ENCODE results near the gene PPM1F. TPM values are rescaled to one million over a fixed set of nuclear protein-coding genes. Genes with fewer than 3 reads are reported as not detected.

The PPM1F gene
- polyA plus RNA-seq, 1 donor (not counting 4 experiments of a cell fraction or from before 2014, with no cell fraction given): 18.2 TPM

- Histone ChIP-seq H3K4me3 (ENCODE audit: control insufficient read depth in 2 of 3, extremely low read depth in 1 of 3, insufficient read depth in 2 of 3, low read depth in 1 of 3, low read length in 3 of 3) (no peak overlapping the region), H3K4me2 (ENCODE audit: control insufficient read depth, extremely low read depth, insufficient read depth, low read depth, low read length) (no peak overlapping the region), H3K9me1 (ENCODE audit: control insufficient read depth, extremely low read depth, insufficient read depth, low read length) (no peaks in the 10 kb centered on the region), H3K36me3 (ENCODE audit: control insufficient read depth in 2 of 2, extremely low read depth in 1 of 2, insufficient read depth in 2 of 2, low read length in 2 of 2) (no peaks in the 10 kb centered on the region), H2AFZ (ENCODE audit: control insufficient read depth, low read length) (no peak overlapping the region), H3K27ac (ENCODE audit: control insufficient read depth, insufficient read depth, low read length) (no peak overlapping the region), H4K20me1 (ENCODE audit: control insufficient read depth, extremely low read depth, insufficient read depth, low read length) (no peaks in the 10 kb centered on the region), H3K4me1 (ENCODE audit: control insufficient read depth, extremely low read depth, insufficient read depth, low read length) (no peaks in the 10 kb centered on the region), H3K9ac (ENCODE audit: control insufficient read depth, extremely low read depth, insufficient read depth, low read length) (no peak overlapping the region), H3K79me2 (ENCODE audit: control insufficient read depth, insufficient read depth, low read length) (no peaks in the 10 kb centered on the region), H3K27me3 (ENCODE audit: control insufficient read depth, extremely low read depth, insufficient read depth, low read length) (no peaks in the 10 kb centered on the region), H3K9me3 (ENCODE audit: control insufficient read depth, low read depth, low read length) (no peaks in the 10 kb centered on the region)
- dilution Hi-C loops (cut with MboI; ENCODE audit: extremely low pct_ligation_motif_present, low sequenced_read_pairs): no loop called here
- TF ChIP-seq CTCF (optimal IDR thresholded peaks at IDR 0.05 in 1 of 3, IDR thresholded peaks at IDR 0.05 in 1 of 3, conservative IDR thresholded peaks at IDR 0.05 in 1 of 3; ENCODE audit: extremely low read depth in 1 of 3, insufficient read depth in 2 of 3, low read length in 3 of 3) (no peak), EZH2 (IDR thresholded peaks at IDR 0.05; ENCODE audit: low read length) (no peak)
- no peak for FAIRE-seq
- no peak for DNase-seq (ENCODE audit: low read depth, low spot score)
Observed at GRCh38 chr22:21902296-21903087, 50.2 kb downstream of the PPM1F start.

GRCh38 chr22:21898354-21898896 lies 54.2 kb downstream of the PPM1F start:
- no peaks in the 10 kb centered on the region for H3K9me1 ChIP-seq (ENCODE audit: control insufficient read depth, extremely low read depth, insufficient read depth, low read length)
- no peak for DNase-seq (ENCODE audit: low read depth, low spot score)
- dilution Hi-C loops (cut with MboI; ENCODE audit: extremely low pct_ligation_motif_present, low sequenced_read_pairs): no loop called here
- H2AFZ ChIP-seq (ENCODE audit: control insufficient read depth, low read length): no peak overlapping the region
- TF ChIP-seq EZH2 (IDR thresholded peaks at IDR 0.05; ENCODE audit: low read length) (no peak), CTCF (optimal IDR thresholded peaks at IDR 0.05 in 1 of 3, IDR thresholded peaks at IDR 0.05 in 1 of 3, conservative IDR thresholded peaks at IDR 0.05 in 1 of 3; ENCODE audit: extremely low read depth in 1 of 3, insufficient read depth in 2 of 3, low read length in 3 of 3) (no peak)
- no peaks in the 10 kb centered on the region for H3K9me3 ChIP-seq (ENCODE audit: control insufficient read depth, low read depth, low read length)
- H3K4me1 ChIP-seq (ENCODE audit: control insufficient read depth, extremely low read depth, insufficient read depth, low read length): no peaks in the 10 kb centered on the region
- no peaks in the 10 kb centered on the region for H3K79me2 ChIP-seq (ENCODE audit: control insufficient read depth, insufficient read depth, low read length)
- no peaks in the 10 kb centered on the region for H4K20me1 ChIP-seq (ENCODE audit: control insufficient read depth, extremely low read depth, insufficient read depth, low read length)
- no peak overlapping the region for H3K27ac ChIP-seq (ENCODE audit: control insufficient read depth, insufficient read depth, low read length)
- no peak for FAIRE-seq
- no peak overlapping the region for H3K9ac ChIP-seq (ENCODE audit: control insufficient read depth, extremely low read depth, insufficient read depth, low read length)
- H3K4me2 ChIP-seq (ENCODE audit: control insufficient read depth, extremely low read depth, insufficient read depth, low read depth, low read length): no peak overlapping the region
- no peaks in the 10 kb centered on the region for H3K36me3 ChIP-seq (ENCODE audit: control insufficient read depth in 2 of 2, extremely low read depth in 1 of 2, insufficient read depth in 2 of 2, low read length in 2 of 2)
- no peaks in the 10 kb centered on the region for H3K27me3 ChIP-seq (ENCODE audit: control insufficient read depth, extremely low read depth, insufficient read depth, low read length)
- H3K4me3 ChIP-seq (ENCODE audit: control insufficient read depth in 2 of 3, extremely low read depth in 1 of 3, insufficient read depth in 2 of 3, low read depth in 1 of 3, low read length in 3 of 3): no peak overlapping the region

Data from keratinocyte (primary cell).